GM12873 (cell line): Measurements from ENCODE around the gene SAMD10.

ENCODE experiments used
- CTCF ChIP-seq: IDR thresholded peaks from 2 replicates; pipeline ENCODE4 v1.5.1; 2012; ENCODE audit warnings: low read depth, mild to moderate bottlenecking, moderate library complexity, low read length, control low read depth; ENCODE audit not compliant: insufficient read depth; ENCODE audit errors: missing control alignments

Gene SAMD10

GRCh38 chr20:63973636-63974401, 5.6 kb downstream of the SAMD10 start:
- TF ChIP-seq CTCF: peak; percentile 93

- TF ChIP-seq CTCF: no peak
Observed at GRCh38 chr20:63973160-63973479, 6.3 kb downstream of the SAMD10 start.

- TF ChIP-seq CTCF: no peak
Observed at GRCh38 chr20:63972312-63973159, 6.9 kb downstream of the SAMD10 start.

GRCh38 chr20:63970714-63971431, 8.6 kb downstream of the SAMD10 start:
- TF ChIP-seq CTCF: no peak

GRCh38 chr20:63969838-63970713, 9.4 kb downstream of the SAMD10 start, which contains the start of gene ZNF512B:
Gene ZNF512B (minus strand): TSS chr20:63969930. CDS start chr20:63967950, 1,980 bp downstream.
- no peak for TF ChIP-seq CTCF

- TF ChIP-seq CTCF: no peak
Observed at GRCh38 chr20:63968928-63969760, 10.3 kb downstream of the SAMD10 start.
